ENCODE results near the gene PKHD1. TPM values are rescaled to one million over a fixed set of nuclear protein-coding genes. Genes with fewer than 3 reads are reported as not detected.

Gene PKHD1
- total RNA-seq, 1 experiment from 2014 or later: 0.40 TPM

DNA sequence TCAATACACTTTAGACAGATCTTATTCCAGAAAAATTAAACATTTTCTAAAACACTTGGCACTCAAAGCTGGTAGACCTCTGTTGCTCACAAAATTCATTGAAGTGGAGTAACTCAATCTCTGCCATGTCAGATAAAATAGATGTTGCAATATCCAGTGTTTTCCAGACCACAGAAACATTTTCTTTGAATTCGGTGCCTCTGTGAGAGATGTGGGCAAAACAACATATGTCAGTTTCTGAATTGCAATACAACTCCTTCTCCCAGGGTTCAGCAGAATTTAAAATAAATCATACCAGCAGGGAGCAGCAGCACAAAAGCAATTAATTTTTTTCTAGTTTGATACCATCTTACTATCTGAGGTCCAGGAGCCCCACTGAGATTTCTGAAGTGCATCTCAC, 11.3 kb upstream of the PKHD1 start:
- intact Hi-C loops (cut with micrococcal nuclease): no loop called here
- POLR2A ChIA-PET (ENCODE audit: unreplicated experiment): no interaction called here

DNA sequence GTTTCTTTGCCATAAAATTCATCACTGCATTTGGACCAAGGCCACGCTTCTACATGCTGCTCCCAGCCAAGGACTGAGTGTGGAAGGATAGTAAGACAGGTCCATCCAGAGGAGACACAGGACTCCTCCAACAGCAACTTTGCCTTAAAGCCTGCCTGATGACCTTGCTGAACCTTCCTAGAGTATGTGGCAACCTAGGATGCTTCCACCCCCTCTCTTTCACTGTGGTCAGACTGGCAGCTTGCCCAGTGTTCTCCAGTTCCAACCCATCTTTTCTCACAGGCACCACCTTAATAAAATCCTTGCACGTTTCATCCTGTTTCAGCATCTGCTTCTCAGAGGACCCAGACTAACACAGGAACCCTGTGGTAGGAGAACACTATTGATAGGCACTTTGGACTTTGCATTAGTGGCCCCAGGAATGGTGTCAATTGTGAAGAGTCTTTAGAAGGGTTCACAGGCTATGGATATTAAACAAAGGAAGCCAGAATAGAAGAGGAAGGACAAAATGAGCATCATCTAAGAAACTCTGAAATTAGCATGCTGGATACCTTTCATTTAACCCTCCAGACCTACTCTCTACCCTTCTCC, 2.4 kb upstream of the PKHD1 start:
- peaks cover 18% of the 10 kb centered on the region for H3K4me1 ChIP-seq (ENCODE audit: insufficient read depth, low read length)
- H3K36me3 ChIP-seq (ENCODE audit: low read depth, low read length): no peaks in the 10 kb centered on the region
- DNase-seq (peak; percentile 25), ATAC-seq (no peak)
- H3K9me3 ChIP-seq (ENCODE audit: low read length): no peaks in the 10 kb centered on the region
- no peaks in the 10 kb centered on the region for H4K20me1 ChIP-seq (ENCODE audit: low read length)
- H3K4me2 ChIP-seq (ENCODE audit: low read length): no peak overlapping the region
- POLR2A ChIA-PET (ENCODE audit: unreplicated experiment): no interaction called here
- H3K79me2 ChIP-seq (ENCODE audit: low read length): no peaks in the 10 kb centered on the region
- no peaks in the 10 kb centered on the region for H3F3A ChIP-seq (ENCODE audit: low read length, unreplicated experiment)
- CTCF ChIA-PET: no interaction called here
- no TSS peak for BruUV-seq (replicated peaks)
- no peak overlapping the region for H3K27ac ChIP-seq (ENCODE audit: low read length)
- H3K4me3 ChIP-seq (ENCODE audit: low read length): no peak overlapping the region
- TF ChIP-seq EZH2 (IDR thresholded peaks at IDR 0.05; ENCODE audit: low read length, unreplicated experiment) (no peak), EZH2phosphoT487 (IDR thresholded peaks at IDR 0.05; ENCODE audit: borderline replicate concordance, low read length) (no peak)
- TF ChIP-seq, protein P1, sequence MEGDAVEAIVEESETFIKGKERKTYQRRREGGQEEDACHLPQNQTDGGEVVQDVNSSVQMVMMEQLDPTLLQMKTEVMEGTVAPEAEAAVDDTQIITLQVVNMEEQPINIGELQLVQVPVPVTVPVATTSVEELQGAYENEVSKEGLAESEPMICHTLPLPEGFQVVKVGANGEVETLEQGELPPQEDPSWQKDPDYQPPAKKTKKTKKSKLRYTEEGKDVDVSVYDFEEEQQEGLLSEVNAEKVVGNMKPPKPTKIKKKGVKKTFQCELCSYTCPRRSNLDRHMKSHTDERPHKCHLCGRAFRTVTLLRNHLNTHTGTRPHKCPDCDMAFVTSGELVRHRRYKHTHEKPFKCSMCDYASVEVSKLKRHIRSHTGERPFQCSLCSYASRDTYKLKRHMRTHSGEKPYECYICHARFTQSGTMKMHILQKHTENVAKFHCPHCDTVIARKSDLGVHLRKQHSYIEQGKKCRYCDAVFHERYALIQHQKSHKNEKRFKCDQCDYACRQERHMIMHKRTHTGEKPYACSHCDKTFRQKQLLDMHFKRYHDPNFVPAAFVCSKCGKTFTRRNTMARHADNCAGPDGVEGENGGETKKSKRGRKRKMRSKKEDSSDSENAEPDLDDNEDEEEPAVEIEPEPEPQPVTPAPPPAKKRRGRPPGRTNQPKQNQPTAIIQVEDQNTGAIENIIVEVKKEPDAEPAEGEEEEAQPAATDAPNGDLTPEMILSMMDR (conservative IDR thresholded peaks at IDR 0.05; ENCODE audit: low read depth, low read length): no peak
- no peak overlapping the region for H2AFZ ChIP-seq (ENCODE audit: low read length)
- H3K9ac ChIP-seq (ENCODE audit: low read length): no peak overlapping the region
- intact Hi-C loops (cut with micrococcal nuclease): no loop called here
- no peaks in the 10 kb centered on the region for H3K9me2 ChIP-seq (replicated peaks; ENCODE audit: low read length)
- H3K27me3 ChIP-seq (ENCODE audit: low read length): no peaks in the 10 kb centered on the region

More for the DNA sequence above, 11.3 kb upstream of the PKHD1 start:
- no peak overlapping the region for H3K9ac ChIP-seq (ENCODE audit: low read length)
- H3K27ac ChIP-seq (ENCODE audit: low read length): no peak overlapping the region
- no peaks in the 10 kb centered on the region for H3K4me1 ChIP-seq (ENCODE audit: insufficient read depth, low read length)
- BruUV-seq (replicated peaks): no TSS peak
- CTCF ChIA-PET: no interaction called here
- ATAC-seq (no peak), DNase-seq (peak; percentile 23)
- H3F3A ChIP-seq (ENCODE audit: low read length, unreplicated experiment): no peaks in the 10 kb centered on the region
- no peak overlapping the region for H2AFZ ChIP-seq (ENCODE audit: low read length)
- H3K4me3 ChIP-seq (ENCODE audit: low read length): no peak overlapping the region
- H3K79me2 ChIP-seq (ENCODE audit: low read length): no peaks in the 10 kb centered on the region
- H3K9me3 ChIP-seq (ENCODE audit: low read length): no peaks in the 10 kb centered on the region
- TF ChIP-seq EZH2 (IDR thresholded peaks at IDR 0.05; ENCODE audit: low read length, unreplicated experiment): no peak
- TF ChIP-seq, protein P1 (conservative IDR thresholded peaks at IDR 0.05; ENCODE audit: low read depth, low read length): peak; percentile 28; the same call in 1 of the 2 replicates
- H3K9me2 ChIP-seq (replicated peaks; ENCODE audit: low read length): no peaks in the 10 kb centered on the region
- peaks cover 26% of the 10 kb centered on the region for H3K27me3 ChIP-seq (ENCODE audit: low read length)
- no peaks in the 10 kb centered on the region for H4K20me1 ChIP-seq (ENCODE audit: low read length)
- no peaks in the 10 kb centered on the region for H3K36me3 ChIP-seq (ENCODE audit: low read depth, low read length)
- H3K4me2 ChIP-seq (ENCODE audit: low read length): no peak overlapping the region

DNA sequence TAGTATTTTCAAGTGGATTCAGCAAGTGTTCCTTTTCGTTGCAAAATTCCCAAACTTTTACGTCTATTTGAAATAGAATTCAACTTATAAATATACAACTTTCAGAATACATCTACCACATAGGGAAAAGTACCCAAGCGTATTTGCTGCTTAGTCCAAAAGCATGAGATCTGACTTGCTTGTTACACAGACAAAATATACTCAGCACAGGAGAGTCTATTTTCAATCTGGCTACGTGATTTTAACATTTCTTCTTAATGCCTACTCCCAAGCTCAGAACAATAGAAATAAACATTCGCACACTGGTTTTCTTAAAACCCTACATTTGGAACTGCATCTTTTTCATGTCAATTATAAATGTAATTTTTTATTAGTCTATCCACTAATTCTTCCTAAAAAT, 672 bp downstream of the PKHD1 start:
- peak overlapping the region; percentile 75 for H2AFZ ChIP-seq (ENCODE audit: low read length)

More for the DNA sequence above, 672 bp downstream of the PKHD1 start:
- no peak for ATAC-seq
- Histone ChIP-seq H3K9me2 (replicated peaks; ENCODE audit: low read length) (no peaks in the 10 kb centered on the region), H3K4me1 (ENCODE audit: insufficient read depth, low read length) (peaks cover 18% of the 10 kb centered on the region), H3K4me2 (ENCODE audit: low read length) (peak overlapping the region; percentile 78), H3K9me3 (ENCODE audit: low read length) (no peaks in the 10 kb centered on the region), H3K9ac (ENCODE audit: low read length) (no peak overlapping the region), H3K27me3 (ENCODE audit: low read length) (no peaks in the 10 kb centered on the region), H3K36me3 (ENCODE audit: low read depth, low read length) (no peaks in the 10 kb centered on the region), H3F3A (ENCODE audit: low read length, unreplicated experiment) (no peaks in the 10 kb centered on the region), H3K4me3 (ENCODE audit: low read length) (peak overlapping the region; percentile 56; the same call in 1 of the 2 replicates), H4K20me1 (ENCODE audit: low read length) (no peaks in the 10 kb centered on the region), H3K27ac (ENCODE audit: low read length) (peak overlapping the region; percentile 38; the same call in 1 of the 2 replicates), H3K79me2 (ENCODE audit: low read length) (no peaks in the 10 kb centered on the region)
- ChIA-PET CTCF (no interaction called here), POLR2A (ENCODE audit: unreplicated experiment) (no interaction called here)
- no TSS peak for BruUV-seq (replicated peaks)
- intact Hi-C loops (cut with micrococcal nuclease): no loop called here
- no peak for TF ChIP-seq EZH2 (IDR thresholded peaks at IDR 0.05; ENCODE audit: low read length, unreplicated experiment)
- no peak for TF ChIP-seq EZH2phosphoT487 (IDR thresholded peaks at IDR 0.05; ENCODE audit: borderline replicate concordance, low read length)
- TF ChIP-seq, protein P1 (conservative IDR thresholded peaks at IDR 0.05; ENCODE audit: low read depth, low read length): no peak
- no peak for DNase-seq
